Osteoblast (primary cell): ENCODE results near the gene WDR93. TPM values are rescaled to one million over a fixed set of nuclear protein-coding genes. Genes with fewer than 3 reads are reported as not detected.
A peak's percentile ranks its signal among the peaks of the same experiment; 100 is the strongest.

Experiments used
- DNase-seq: peaks from one replicate; pipeline ENCODE4 v3.0.0; 2011; ENCODE audit warnings: low spot score, mixed read lengths; ENCODE audit not compliant: insufficient read length; ENCODE audit errors: missing footprints
- H2AFZ ChIP-seq: 2 replicates; pipeline ENCODE4 v1.6.0; 2011; ENCODE audit warnings: mild to moderate bottlenecking, low read length
- H3K27ac ChIP-seq: 2 replicates; pipeline ENCODE4 v1.5.1; 2011; ENCODE audit warnings: mild to moderate bottlenecking, low read depth, low read length, moderate library complexity
- H3K27me3 ChIP-seq: 2 replicates; pipeline ENCODE4 v1.6.0; 2012; ENCODE audit warnings: mild to moderate bottlenecking, control low read depth, inconsistent platforms, low read length, moderate library complexity; ENCODE audit not compliant: insufficient read depth
- H3K36me3 ChIP-seq: 2 replicates; pipeline ENCODE4 v1.5.1; 2011; ENCODE audit warnings: mild to moderate bottlenecking, low read length, control low read depth, moderate library complexity; ENCODE audit not compliant: insufficient read depth
- H3K4me1 ChIP-seq: 2 replicates; pipeline ENCODE4 v1.5.1; 2011; ENCODE audit warnings: mild to moderate bottlenecking, low read length, control low read depth, moderate library complexity; ENCODE audit not compliant: insufficient read depth
- H3K4me2 ChIP-seq: 2 replicates; pipeline ENCODE4 v1.6.0; 2011; ENCODE audit warnings: mild to moderate bottlenecking, low read length; ENCODE audit not compliant: insufficient read depth
- H3K4me3 ChIP-seq: fragments of 200-600 bp; sonication (generic); 3 replicates; pipeline ENCODE4 v1.5.1; 2012; ENCODE audit warnings: mild to moderate bottlenecking, low read length, inconsistent platforms; ENCODE audit not compliant: insufficient read depth
- H3K79me2 ChIP-seq: 2 replicates; pipeline ENCODE4 v1.6.0; 2012; ENCODE audit warnings: mild to moderate bottlenecking, low read length, control low read depth, inconsistent platforms; ENCODE audit not compliant: insufficient read depth
- H3K9me3 ChIP-seq: 2 replicates; pipeline ENCODE4 v1.5.1; 2011; ENCODE audit warnings: low read depth, low read length, control low read depth
- H4K20me1 ChIP-seq: 2 replicates; pipeline ENCODE4 v1.6.0; 2012; ENCODE audit warnings: mild to moderate bottlenecking, low read length, control low read depth; ENCODE audit not compliant: insufficient read depth
- total RNA-seq: library from RNA; depleted of rRNA; stranded (reverse); fragments of >200 nt; gene quantifications from 2 replicates; pipeline ENCODE4 v1.2.3, GENCODE V29; 2012
- TF ChIP-seq, protein P1 (sequence below): IDR thresholded peaks from 2 replicates; pipeline ENCODE4 v1.5.1; 2011; ENCODE audit warnings: mild to moderate bottlenecking, low read depth, low read length, moderate library complexity; ENCODE audit errors: extremely low read depth

The WDR93 gene
- total RNA-seq, 1 donor = 0.36 TPM

GRCh38 chr15:89731275-89731674 is 40.7 kb downstream of the WDR93 start:
- no peak for DNase-seq
- no peaks in the 10 kb centered on the region for H3K4me1 ChIP-seq
- H3K36me3 ChIP-seq = no peaks in the 10 kb centered on the region
- no peaks in the 10 kb centered on the region for H3K9me3 ChIP-seq
- TF ChIP-seq, protein P1, sequence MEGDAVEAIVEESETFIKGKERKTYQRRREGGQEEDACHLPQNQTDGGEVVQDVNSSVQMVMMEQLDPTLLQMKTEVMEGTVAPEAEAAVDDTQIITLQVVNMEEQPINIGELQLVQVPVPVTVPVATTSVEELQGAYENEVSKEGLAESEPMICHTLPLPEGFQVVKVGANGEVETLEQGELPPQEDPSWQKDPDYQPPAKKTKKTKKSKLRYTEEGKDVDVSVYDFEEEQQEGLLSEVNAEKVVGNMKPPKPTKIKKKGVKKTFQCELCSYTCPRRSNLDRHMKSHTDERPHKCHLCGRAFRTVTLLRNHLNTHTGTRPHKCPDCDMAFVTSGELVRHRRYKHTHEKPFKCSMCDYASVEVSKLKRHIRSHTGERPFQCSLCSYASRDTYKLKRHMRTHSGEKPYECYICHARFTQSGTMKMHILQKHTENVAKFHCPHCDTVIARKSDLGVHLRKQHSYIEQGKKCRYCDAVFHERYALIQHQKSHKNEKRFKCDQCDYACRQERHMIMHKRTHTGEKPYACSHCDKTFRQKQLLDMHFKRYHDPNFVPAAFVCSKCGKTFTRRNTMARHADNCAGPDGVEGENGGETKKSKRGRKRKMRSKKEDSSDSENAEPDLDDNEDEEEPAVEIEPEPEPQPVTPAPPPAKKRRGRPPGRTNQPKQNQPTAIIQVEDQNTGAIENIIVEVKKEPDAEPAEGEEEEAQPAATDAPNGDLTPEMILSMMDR = no peak
- no peak overlapping the region for H2AFZ ChIP-seq
- peaks cover 39% of the 10 kb centered on the region for H3K27me3 ChIP-seq
- H4K20me1 ChIP-seq = no peaks in the 10 kb centered on the region
- no peak overlapping the region for H3K4me3 ChIP-seq
- H3K79me2 ChIP-seq = no peaks in the 10 kb centered on the region
- H3K4me2 ChIP-seq = no peak overlapping the region
- no peak overlapping the region for H3K27ac ChIP-seq

GRCh38 chr15:89732451-89733172 is 42.0 kb downstream of the WDR93 start:
- no peak overlapping the region for H2AFZ ChIP-seq

GRCh38 chr15:89735773-89736172 is 45.2 kb downstream of the WDR93 start:
- no peak overlapping the region for H2AFZ ChIP-seq
- no peaks in the 10 kb centered on the region for H3K79me2 ChIP-seq
- no peak overlapping the region for H3K4me3 ChIP-seq
- peaks cover 38% of the 10 kb centered on the region for H3K27me3 ChIP-seq
- no peaks in the 10 kb centered on the region for H3K36me3 ChIP-seq
- no peak for DNase-seq
- H3K4me2 ChIP-seq = no peak overlapping the region
- no peak overlapping the region for H3K27ac ChIP-seq
- H3K9me3 ChIP-seq = no peaks in the 10 kb centered on the region
- TF ChIP-seq, protein P1 = no peak
- peaks cover 3% of the 10 kb centered on the region for H3K4me1 ChIP-seq
- no peaks in the 10 kb centered on the region for H4K20me1 ChIP-seq

More at GRCh38 chr15:89732451-89733172, 42.0 kb downstream of the WDR93 start:
- Histone ChIP-seq H3K4me2 (no peak overlapping the region), H4K20me1 (no peaks in the 10 kb centered on the region), H3K27ac (no peak overlapping the region), H3K4me3 (no peak overlapping the region), H3K79me2 (no peaks in the 10 kb centered on the region), H3K36me3 (no peaks in the 10 kb centered on the region), H3K9me3 (no peaks in the 10 kb centered on the region), H3K4me1 (no peaks in the 10 kb centered on the region), H3K27me3 (peaks cover 38% of the 10 kb centered on the region)
- DNase-seq = no peak
- TF ChIP-seq, protein P1 = no peak

DNA sequence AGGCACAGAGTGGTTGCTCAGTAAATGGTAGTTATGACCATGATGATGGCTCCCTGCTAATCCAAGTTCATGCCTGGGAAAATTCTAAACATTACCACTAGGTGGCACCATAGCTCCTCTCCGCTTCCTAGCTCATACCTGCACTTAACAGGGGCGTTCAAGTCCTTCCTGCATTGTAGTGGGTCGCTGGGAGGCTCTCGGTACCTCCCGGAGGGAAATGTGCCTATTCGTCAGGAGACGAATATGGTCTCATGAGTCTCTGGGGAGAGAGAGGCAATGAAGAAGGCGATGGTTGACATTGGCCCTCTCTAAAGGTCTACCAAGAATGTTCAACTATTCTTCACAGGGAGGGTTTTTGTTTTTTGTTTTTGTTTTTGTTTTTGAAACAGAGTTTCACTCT is 49.5 kb downstream of the WDR93 start:
- peaks cover 14% of the 10 kb centered on the region for H3K27me3 ChIP-seq
- DNase-seq = peak; percentile 96
- no peaks in the 10 kb centered on the region for H3K9me3 ChIP-seq
- H3K27ac ChIP-seq = no peak overlapping the region
- TF ChIP-seq, protein P1 = peak; percentile 92
- no peak overlapping the region for H3K4me3 ChIP-seq
- no peaks in the 10 kb centered on the region for H3K79me2 ChIP-seq
- H3K4me2 ChIP-seq = peak overlapping the region; percentile 57
- H2AFZ ChIP-seq = peak overlapping the region; percentile 89
- H3K4me1 ChIP-seq = peaks cover 3% of the 10 kb centered on the region
- H4K20me1 ChIP-seq = no peaks in the 10 kb centered on the region
- no peaks in the 10 kb centered on the region for H3K36me3 ChIP-seq
